ENCODE measurements around the gene KIF16B. TPM values are rescaled to one million over a fixed set of nuclear protein-coding genes. Genes with fewer than 3 reads are reported as not detected.

KIF16B gene
- total and polyA plus RNA-seq, 4 donors: 5.9 to 20.3 (median 9.6) TPM

- Histone ChIP-seq H3K9me3 (ENCODE audit: control insufficient read depth in 4 of 4, insufficient read depth in 3 of 4, low read length in 3 of 4) (no peaks in the 10 kb centered on the region), H3K27ac (ENCODE audit: low read depth in 1 of 2, low read length in 1 of 2) (no peak overlapping the region), H3K4me3 (no peak overlapping the region), H3K4me1 (ENCODE audit: control insufficient read depth in 5 of 5, insufficient read depth in 5 of 5, low read length in 5 of 5) (peaks cover 0 to 5% (median 0%) of the 10 kb centered on the region in 5 donors), H3K36me3 (ENCODE audit: control insufficient read depth in 4 of 4, insufficient read depth in 4 of 4, low read length in 4 of 4) (peaks cover 4 to 18% (median 11%) of the 10 kb centered on the region in 4 donors), H3K27me3 (ENCODE audit: control insufficient read depth in 3 of 3, insufficient read depth in 3 of 3, low read length in 2 of 3) (no peaks in the 10 kb centered on the region), H3K9ac (ENCODE audit: insufficient read depth in 1 of 2, low read length in 2 of 2) (no peak overlapping the region)
- TF ChIP-seq CTCF (IDR thresholded peaks at IDR 0.05; ENCODE audit: control extremely low read depth, extremely low read depth): no peak
- DNase-seq: no peak
- 85 to 90% methylated on average over 6 of the region's 6 CpGs for WGBS, 2 donors
- no peak for ATAC-seq (ENCODE audit: insufficient read depth, low FRiP score)
Measured at GRCh38 chr20:16405254-16405653, 168.0 kb downstream of the KIF16B start.

GRCh38 chr20:16404640-16405039, 168.6 kb downstream of the KIF16B start:
- peaks cover 0 to 2% (median 0%) of the 10 kb centered on the region in 4 donors for H3K9me3 ChIP-seq (ENCODE audit: control insufficient read depth in 4 of 4, insufficient read depth in 3 of 4, low read length in 3 of 4)
- peaks cover 4 to 18% (median 12%) of the 10 kb centered on the region in 4 donors for H3K36me3 ChIP-seq (ENCODE audit: control insufficient read depth in 4 of 4, insufficient read depth in 4 of 4, low read length in 4 of 4)
- no peak for TF ChIP-seq CTCF (IDR thresholded peaks at IDR 0.05; ENCODE audit: control extremely low read depth, extremely low read depth)
- DNase-seq (no peak), ATAC-seq (ENCODE audit: insufficient read depth, low FRiP score) (no peak)
- H3K4me1 ChIP-seq (ENCODE audit: control insufficient read depth in 5 of 5, insufficient read depth in 5 of 5, low read length in 5 of 5): peaks cover 0 to 5% (median 0%) of the 10 kb centered on the region in 5 donors
- no peak overlapping the region for H3K27ac ChIP-seq (ENCODE audit: low read depth in 1 of 2, low read length in 1 of 2)
- no peaks in the 10 kb centered on the region for H3K27me3 ChIP-seq (ENCODE audit: control insufficient read depth in 3 of 3, insufficient read depth in 3 of 3, low read length in 2 of 3)
- no peak overlapping the region for H3K9ac ChIP-seq (ENCODE audit: insufficient read depth in 1 of 2, low read length in 2 of 2)
- no peak overlapping the region for H3K4me3 ChIP-seq
- WGBS, 2 donors: 98 to 99% methylated on average over 9 of the region's 9 CpGs

GRCh38 chr20:16404171-16404570, 169.1 kb downstream of the KIF16B start:
- DNase-seq: no peak

More at GRCh38 chr20:16404171-16404570, 169.1 kb downstream of the KIF16B start:
- WGBS, 2 donors: 93 to 96% methylated on average over 5 of the region's 5 CpGs
- Histone ChIP-seq H3K4me1 (ENCODE audit: control insufficient read depth in 5 of 5, insufficient read depth in 5 of 5, low read length in 5 of 5) (peaks cover 0 to 5% (median 0%) of the 10 kb centered on the region in 5 donors), H3K9ac (ENCODE audit: insufficient read depth in 1 of 2, low read length in 2 of 2) (no peak overlapping the region), H3K27me3 (ENCODE audit: control insufficient read depth in 3 of 3, insufficient read depth in 3 of 3, low read length in 2 of 3) (no peaks in the 10 kb centered on the region), H3K4me3 (no peak overlapping the region), H3K36me3 (ENCODE audit: control insufficient read depth in 4 of 4, insufficient read depth in 4 of 4, low read length in 4 of 4) (peaks cover 4 to 18% (median 13%) of the 10 kb centered on the region in 4 donors), H3K9me3 (ENCODE audit: control insufficient read depth in 4 of 4, insufficient read depth in 3 of 4, low read length in 3 of 4) (peaks cover 0 to 3% (median 0%) of the 10 kb centered on the region in 4 donors), H3K27ac (ENCODE audit: low read depth in 1 of 2, low read length in 1 of 2) (no peak overlapping the region)
- TF ChIP-seq CTCF (IDR thresholded peaks at IDR 0.05; ENCODE audit: control extremely low read depth, extremely low read depth): no peak
- no peak for ATAC-seq (ENCODE audit: insufficient read depth, low FRiP score)
